Measurements from ENCODE around the gene MT1G. TPM values are rescaled to one million over a fixed set of nuclear protein-coding genes. Genes with fewer than 3 reads are reported as not detected.

Gene MT1G
- polyA plus RNA-seq, 1 experiment: not detected

- CTCF ChIA-PET: no interaction called here
These were observed 47.4 kb downstream of the MT1G start for GRCh38 chr16:56620339-56620897.

GRCh38 chr16:56618138-56618537 lies 49.7 kb downstream of the MT1G start:
- H3K27me3 ChIP-seq (ENCODE audit: control insufficient read depth, insufficient read depth, low read length): no peaks in the 10 kb centered on the region
- ChIA-PET POLR2A (interaction anchor here (0.6 to 2.8 kb wide), 3 partner anchors 8 to 94 kb away, joined by 4 to 25 read pairs (median 4); partner anchors contain the start of genes MT1E and MT2A), CTCF (interaction anchor here (1.0 kb wide), 1 partner anchor 84 kb away, joined by 3 read pairs; no protein-coding TSS in a partner anchor)
- H3K27ac ChIP-seq (ENCODE audit: low read depth, low read length): no peak overlapping the region
- H3K9me3 ChIP-seq (ENCODE audit: control insufficient read depth, insufficient read depth, low read length): no peaks in the 10 kb centered on the region
- no peak for DNase-seq (ENCODE audit: low read depth, low spot score)
- no peak for TF ChIP-seq CTCF (IDR thresholded peaks at IDR 0.05; ENCODE audit: low read depth, low read length)
- H3K4me3 ChIP-seq (ENCODE audit: low read depth, low read length): no peak overlapping the region

More at GRCh38 chr16:56620339-56620897, 47.4 kb downstream of the MT1G start:
- no peak overlapping the region for H3K4me3 ChIP-seq (ENCODE audit: low read depth, low read length)
- no peaks in the 10 kb centered on the region for H3K9me3 ChIP-seq (ENCODE audit: control insufficient read depth, insufficient read depth, low read length)
- no peak overlapping the region for H3K27ac ChIP-seq (ENCODE audit: low read depth, low read length)
- POLR2A ChIA-PET: no interaction called here
- H3K27me3 ChIP-seq (ENCODE audit: control insufficient read depth, insufficient read depth, low read length): no peaks in the 10 kb centered on the region
- DNase-seq (ENCODE audit: low read depth, low spot score): no peak
- no peak for TF ChIP-seq CTCF (IDR thresholded peaks at IDR 0.05; ENCODE audit: low read depth, low read length)

- CTCF ChIA-PET: interaction anchor here (1.0 kb wide), 1 partner anchor 84 kb away, joined by 3 read pairs; no protein-coding TSS in a partner anchor
- POLR2A ChIA-PET: interaction anchor here (0.6 to 2.8 kb wide), 3 partner anchors 8 to 94 kb away, joined by 4 to 25 read pairs (median 4); partner anchors contain the start of genes MT1E and MT2A
- DNase-seq (ENCODE audit: low read depth, low spot score): no peak
These were observed 50.4 kb downstream of the MT1G start for GRCh38 chr16:56617212-56618085.

More at GRCh38 chr16:56617212-56618085, 50.4 kb downstream of the MT1G start:
- no peak for TF ChIP-seq CTCF (IDR thresholded peaks at IDR 0.05; ENCODE audit: low read depth, low read length)
- Histone ChIP-seq H3K9me3 (ENCODE audit: control insufficient read depth, insufficient read depth, low read length) (no peaks in the 10 kb centered on the region), H3K27me3 (ENCODE audit: control insufficient read depth, insufficient read depth, low read length) (no peaks in the 10 kb centered on the region), H3K4me3 (ENCODE audit: low read depth, low read length) (peak overlapping the region; percentile 46), H3K27ac (ENCODE audit: low read depth, low read length) (no peak overlapping the region)

Other genes with a start within 250 kb of the MT1G start
- 77.9 and 80.4 TPM in 2 replicates for gene AMFR, start 242.5 kb downstream of the MT1G start, polyA plus RNA-seq (2011; rRNA removed)
- gene NUDT21, start 216.7 kb downstream of the MT1G start, polyA plus RNA-seq (2011; rRNA removed): 111 and 124 TPM in 2 replicates
- 65.5 and 89.0 TPM in 2 replicates for gene OGFOD1, start 216.5 kb downstream of the MT1G start, polyA plus RNA-seq (2011; rRNA removed)
- 49.7 and 53.6 TPM in 2 replicates for gene BBS2, start 148.0 kb downstream of the MT1G start, polyA plus RNA-seq (2011; rRNA removed)
- gene MT4, start 103.0 kb downstream of the MT1G start, polyA plus RNA-seq (2011; rRNA removed): not detected in 2 replicates
- gene MT3, start 78.5 kb downstream of the MT1G start, polyA plus RNA-seq (2011; rRNA removed): not detected in 2 replicates
- 82.6 and 146 TPM in 2 replicates for gene MT2A, start 59.5 kb downstream of the MT1G start, polyA plus RNA-seq (2011; rRNA removed)
- gene MT1E, start 42.3 kb downstream of the MT1G start, polyA plus RNA-seq (2011; rRNA removed): 153 and 250 TPM in 2 replicates
- gene MT1M, start 35.4 kb downstream of the MT1G start, polyA plus RNA-seq (2011; rRNA removed): 0.10 and 0.38 TPM in 2 replicates
- 0.66 TPM in 1 of 2 replicates, not detected in the other for gene MT1A, start 29.4 kb downstream of the MT1G start, polyA plus RNA-seq (2011; rRNA removed)
- not detected in 2 replicates for gene MT1B, start 16.2 kb downstream of the MT1G start, polyA plus RNA-seq (2011; rRNA removed)
- 0.21 and 0.35 TPM in 2 replicates for gene MT1F, start 10.1 kb downstream of the MT1G start, polyA plus RNA-seq (2011; rRNA removed)
- gene MT1H, start 1.7 kb upstream of the MT1G start, polyA plus RNA-seq (2011; rRNA removed): not detected in 2 replicates
- 19.5 and 30.1 TPM in 2 replicates for gene MT1X, start 14.4 kb upstream of the MT1G start, polyA plus RNA-seq (2011; rRNA removed)
- gene NUP93, start 62.1 kb upstream of the MT1G start, polyA plus RNA-seq (2011; rRNA removed): 46.4 and 51.1 TPM in 2 replicates
- not detected in 2 replicates for gene SLC12A3, start 197.1 kb upstream of the MT1G start, polyA plus RNA-seq (2011; rRNA removed)

Data from AG04450 (cell line).